Transverse colon (tissue), 4 donors: ENCODE results near the gene ZNF530. TPM values are rescaled to one million over a fixed set of nuclear protein-coding genes. Genes with fewer than 3 reads are reported as not detected.

Source experiments
- DNase-seq: peaks from one replicate; pipeline ENCODE4 v3.0.0-alpha.2; 2019
- H3K27ac ChIP-seq, 4 donors: fragments of 200-600 bp; sonication (generic); 2 replicates each; pipeline ENCODE4 v1.5.1; 2016 to 2018; ENCODE audit warnings: inconsistent platforms in 4 of 4
- H3K27me3 ChIP-seq: fragments of 200-600 bp; sonication (generic); 2 replicates; pipeline ENCODE4 v1.5.1; 2017; ENCODE audit warnings: inconsistent platforms
- H3K36me3 ChIP-seq, 4 donors: fragments of 200-600 bp; sonication (generic); 2 replicates each; pipeline ENCODE4 v1.5.1; 2017 to 2019; ENCODE audit warnings: inconsistent platforms in 4 of 4
- H3K4me1 ChIP-seq, 4 donors: fragments of 200-600 bp; sonication (generic); 2 replicates each; pipeline ENCODE4 v1.5.1; 2017 to 2020; ENCODE audit warnings: inconsistent platforms in 4 of 4
- H3K4me3 ChIP-seq, 4 donors: fragments of 200-600 bp; sonication (generic); 1 replicate in 1 of 4; 2 replicates in 3 of 4; pipeline versions ENCODE4 v1.5.1 to v1.6.1; 2017 to 2019; ENCODE audit warnings: inconsistent platforms in 4 of 4
- H3K9me3 ChIP-seq, 2 donors: fragments of 200-600 bp; sonication (generic); 2 replicates each; pipeline ENCODE4 v1.5.1; 2017 to 2019; ENCODE audit warnings: inconsistent platforms in 2 of 2
- CTCF ChIP-seq, 5 experiments: fragments of 200-600 bp in 3 of 5; fragments of 450-650 bp in 2 of 5; sonication (generic) in 3 of 5; IDR thresholded peaks; 1 replicate in 2 of 5; 2 replicates in 3 of 5; pipeline ENCODE4 v1.5.1; 2016 to 2017; ENCODE audit warnings: antibody characterized with exemption in 5 of 5, inconsistent platforms in 3 of 5, mild to moderate bottlenecking in 2 of 5, moderate library complexity in 1 of 5
- EP300 ChIP-seq: sonication (generic); formaldehyde crosslinking; IDR thresholded peaks from one replicate; pipeline ENCODE4 v1.6.1; 2017; ENCODE audit warnings: antibody characterized with exemption, low read depth
- POLR2A ChIP-seq: fragments of 450-650 bp; IDR thresholded peaks from one replicate; pipeline ENCODE4 v1.6.1; 2016; ENCODE audit warnings: antibody characterized with exemption, mild to moderate bottlenecking, moderate library complexity
- POLR2AphosphoS5 ChIP-seq, 3 donors: sonication (generic); formaldehyde crosslinking; IDR thresholded peaks; one replicate each; pipeline ENCODE4 v1.6.1; 2016; ENCODE audit warnings: antibody characterized with exemption in 3 of 3
- WGBS, 2 donors: methylation state at CpG; one replicate each; pipeline ENCODE4 v1.1.5; 2018; ENCODE audit warnings: low coverage in 1 of 2; 5-methylcytosine and 5-hydroxymethylcytosine counted together
- in situ Hi-C, 4 donors: fragments of 200-750 bp; cut with MboI; loops; one replicate each; pipeline versions ENCODE4 v1.15.0 to v1.15.1; 2017; ENCODE audit warnings: low sequenced_read_pairs in 3 of 4, low pct_ligation_motif_present in 1 of 4, low pct_unique_long_range_greater_than_20kb in 1 of 4
- intact Hi-C: fragments of 100-400 bp; cut with DNase I; formaldehyde crosslinking; loops from one replicate; pipeline ENCODE4 v1.15.1; 2023; ENCODE audit warnings: low total_unique reads
- total RNA-seq, 4 donors: library from RNA; depleted of rRNA; stranded (reverse); fragments of >200 nt; gene quantifications; one replicate each; pipeline ENCODE4 v1.1.0, GENCODE V29; 2016

The ZNF530 gene
- total RNA-seq = 1 to 10 TPM in 2 of 4 donors, not detected in 2; 2.4 to 4.4 TPM

- DNase-seq = peak; percentile 94
- peaks cover 0 to 11% (median 2%) of the 10 kb centered on the region in 4 donors for H3K36me3 ChIP-seq
- in situ Hi-C loops = no loop called here
- intact Hi-C loops = loop anchor here (10.0 kb wide), 1 partner anchor 255 kb away; no protein-coding TSS in a partner anchor
- peak within 1 kb of the TSS in 3 of 4 donors; percentile 30 to 34 (median 32) for H3K27ac ChIP-seq
- peak within 1 kb of the TSS; percentile 38 to 74 (median 57) for H3K4me3 ChIP-seq
- no peak for TF ChIP-seq EP300
- TF ChIP-seq POLR2A = no peak
- peak; percentile 38 to 87 (median 87) for TF ChIP-seq POLR2AphosphoS5 (IDR thresholded peaks at IDR 0.05)
- no peak for TF ChIP-seq CTCF (IDR thresholded peaks at IDR 0.05)
- H3K4me1 ChIP-seq = peaks cover 4 to 13% (median 9%) of the 10 kb centered on the region in 4 donors
- H3K27me3 ChIP-seq = no peaks in the 10 kb centered on the region
- H3K9me3 ChIP-seq = peaks cover 5 to 10% of the 10 kb centered on the region in 2 donors
- WGBS, 2 donors = 4% methylated on average over 22 of the region's 53 CpGs; no CpG with 5 or more reads in 1 of the 2 donors
These were observed at the start of gene ZNF530 for GRCh38 chr19:57599761-57600383. Gene ZNF530 (plus strand): TSS chr19:57599885. CDS start chr19:57604346, 4,461 bp downstream.

GRCh38 chr19:57552432-57552831 lies 47.3 kb upstream of the ZNF530 start:
- no peak overlapping the region for H3K4me3 ChIP-seq
- no peaks in the 10 kb centered on the region for H3K27me3 ChIP-seq
- intact Hi-C loops = no loop called here
- no peak for TF ChIP-seq POLR2A
- TF ChIP-seq CTCF (IDR thresholded peaks at IDR 0.05) = no peak
- TF ChIP-seq EP300 = no peak
- no peak for TF ChIP-seq POLR2AphosphoS5 (IDR thresholded peaks at IDR 0.05)
- H3K4me1 ChIP-seq = no peaks in the 10 kb centered on the region
- H3K36me3 ChIP-seq = peaks cover 7 to 86% (median 49%) of the 10 kb centered on the region in 4 donors
- in situ Hi-C loops = no loop called here
- no peak overlapping the region for H3K27ac ChIP-seq
- H3K9me3 ChIP-seq = peaks cover 37 to 79% of the 10 kb centered on the region in 2 donors
- 100% methylated on average over 2 of the region's 2 CpGs; no CpG with 5 or more reads in 1 of the 2 donors for WGBS, 2 donors
- DNase-seq = no peak

- Histone ChIP-seq H3K36me3 (peaks cover 0 to 35% (median 17%) of the 10 kb centered on the region in 4 donors), H3K27me3 (no peaks in the 10 kb centered on the region), H3K4me1 (peaks cover 0 to 17% (median 12%) of the 10 kb centered on the region in 4 donors), H3K9me3 (peaks cover 14 to 47% of the 10 kb centered on the region in 2 donors), H3K27ac (no peak overlapping the region), H3K4me3 (no peak overlapping the region)
- in situ Hi-C loops = no loop called here
- 90 to 95% methylated on average over 2 to 5 of the region's 5 CpGs for WGBS, 2 donors
- intact Hi-C loops = no loop called here
- TF ChIP-seq POLR2A (no peak), POLR2AphosphoS5 (IDR thresholded peaks at IDR 0.05) (no peak), CTCF (IDR thresholded peaks at IDR 0.05) (no peak)
- DNase-seq = no peak
These were observed 42.0 kb upstream of the ZNF530 start for GRCh38 chr19:57557659-57558058.

GRCh38 chr19:57558525-57558924 lies 41.2 kb upstream of the ZNF530 start:
- TF ChIP-seq EP300 = no peak
- no peak for TF ChIP-seq POLR2AphosphoS5 (IDR thresholded peaks at IDR 0.05)
- intact Hi-C loops (no loop called here), in situ Hi-C loops (no loop called here)
- Histone ChIP-seq H3K36me3 (peaks cover 0 to 27% (median 13%) of the 10 kb centered on the region in 4 donors), H3K9me3 (peaks cover 12 to 44% of the 10 kb centered on the region in 2 donors), H3K4me3 (peak overlapping the region in 2 of 4 donors; percentile 93), H3K4me1 (peaks cover 0 to 17% (median 12%) of the 10 kb centered on the region in 4 donors), H3K27me3 (no peaks in the 10 kb centered on the region), H3K27ac (no peak overlapping the region)
- WGBS, 2 donors = 38% methylated on average over 5 to 6 of the region's 6 CpGs
- no peak for DNase-seq
